ENCODE measurements around the gene FGFR2.

DNA sequence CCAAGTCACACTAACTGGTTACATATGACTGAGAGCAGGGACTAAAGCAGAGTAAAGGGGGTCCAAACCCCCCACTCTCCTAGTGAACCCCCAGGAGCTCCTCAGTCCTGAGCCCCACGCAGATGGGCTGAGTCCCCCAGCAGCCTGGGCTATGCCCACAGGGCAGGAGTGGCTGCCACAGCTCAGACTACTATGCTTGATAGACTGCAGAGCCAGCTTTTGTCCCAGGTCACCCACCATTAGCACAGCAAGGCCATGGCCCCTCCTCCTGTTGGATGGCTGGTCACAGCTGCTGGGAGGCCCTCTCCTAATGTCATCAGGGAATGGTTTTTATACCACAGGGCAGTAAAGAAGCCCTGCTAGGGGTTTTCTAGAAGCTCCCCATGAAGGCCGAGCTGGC, 46.3 kb upstream of the FGFR2 start:
- TF ChIP-seq, protein P1, sequence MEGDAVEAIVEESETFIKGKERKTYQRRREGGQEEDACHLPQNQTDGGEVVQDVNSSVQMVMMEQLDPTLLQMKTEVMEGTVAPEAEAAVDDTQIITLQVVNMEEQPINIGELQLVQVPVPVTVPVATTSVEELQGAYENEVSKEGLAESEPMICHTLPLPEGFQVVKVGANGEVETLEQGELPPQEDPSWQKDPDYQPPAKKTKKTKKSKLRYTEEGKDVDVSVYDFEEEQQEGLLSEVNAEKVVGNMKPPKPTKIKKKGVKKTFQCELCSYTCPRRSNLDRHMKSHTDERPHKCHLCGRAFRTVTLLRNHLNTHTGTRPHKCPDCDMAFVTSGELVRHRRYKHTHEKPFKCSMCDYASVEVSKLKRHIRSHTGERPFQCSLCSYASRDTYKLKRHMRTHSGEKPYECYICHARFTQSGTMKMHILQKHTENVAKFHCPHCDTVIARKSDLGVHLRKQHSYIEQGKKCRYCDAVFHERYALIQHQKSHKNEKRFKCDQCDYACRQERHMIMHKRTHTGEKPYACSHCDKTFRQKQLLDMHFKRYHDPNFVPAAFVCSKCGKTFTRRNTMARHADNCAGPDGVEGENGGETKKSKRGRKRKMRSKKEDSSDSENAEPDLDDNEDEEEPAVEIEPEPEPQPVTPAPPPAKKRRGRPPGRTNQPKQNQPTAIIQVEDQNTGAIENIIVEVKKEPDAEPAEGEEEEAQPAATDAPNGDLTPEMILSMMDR (IDR thresholded peaks at IDR 0.05), result no peak
- no peak for TF ChIP-seq POLR2A (IDR thresholded peaks at IDR 0.05)
